IPS-20b (cell line): Measurements from ENCODE around the gene OR10Z1.

Experiments used
- H3K27ac ChIP-seq: one replicate; pipeline ENCODE4 v1.5.1; 2013; ENCODE audit warnings: low read length
- H3K27me3 ChIP-seq: 2 replicates; pipeline ENCODE4 v1.6.1; 2013; ENCODE audit warnings: mild to moderate bottlenecking, low read length, inconsistent platforms; ENCODE audit not compliant: insufficient read depth
- H3K36me3 ChIP-seq: 2 replicates; pipeline ENCODE4 v1.6.1; 2013; ENCODE audit warnings: low read depth, mild to moderate bottlenecking, inconsistent platforms, low read length, moderate library complexity; ENCODE audit not compliant: insufficient read depth
- H3K4me1 ChIP-seq: 2 replicates; pipeline ENCODE4 v1.6.1; 2013; ENCODE audit warnings: mild to moderate bottlenecking, control low read depth, inconsistent platforms, low read length, moderate library complexity; ENCODE audit not compliant: insufficient read depth
- H3K4me3 ChIP-seq: 2 replicates; pipeline ENCODE4 v1.5.1; 2013; ENCODE audit warnings: mild to moderate bottlenecking, low read length, inconsistent platforms
- H3K9ac ChIP-seq: 2 replicates; pipeline ENCODE4 v1.6.1; 2013; ENCODE audit warnings: low read depth, mild to moderate bottlenecking, inconsistent platforms, low read length, moderate library complexity
- H3K9me3 ChIP-seq: 2 replicates; pipeline ENCODE4 v1.6.1; 2013; ENCODE audit warnings: mild to moderate bottlenecking, low read depth, low read length, inconsistent platforms; ENCODE audit not compliant: insufficient read depth

The OR10Z1 gene, protein sequence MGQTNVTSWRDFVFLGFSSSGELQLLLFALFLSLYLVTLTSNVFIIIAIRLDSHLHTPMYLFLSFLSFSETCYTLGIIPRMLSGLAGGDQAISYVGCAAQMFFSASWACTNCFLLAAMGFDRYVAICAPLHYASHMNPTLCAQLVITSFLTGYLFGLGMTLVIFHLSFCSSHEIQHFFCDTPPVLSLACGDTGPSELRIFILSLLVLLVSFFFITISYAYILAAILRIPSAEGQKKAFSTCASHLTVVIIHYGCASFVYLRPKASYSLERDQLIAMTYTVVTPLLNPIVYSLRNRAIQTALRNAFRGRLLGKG

DNA sequence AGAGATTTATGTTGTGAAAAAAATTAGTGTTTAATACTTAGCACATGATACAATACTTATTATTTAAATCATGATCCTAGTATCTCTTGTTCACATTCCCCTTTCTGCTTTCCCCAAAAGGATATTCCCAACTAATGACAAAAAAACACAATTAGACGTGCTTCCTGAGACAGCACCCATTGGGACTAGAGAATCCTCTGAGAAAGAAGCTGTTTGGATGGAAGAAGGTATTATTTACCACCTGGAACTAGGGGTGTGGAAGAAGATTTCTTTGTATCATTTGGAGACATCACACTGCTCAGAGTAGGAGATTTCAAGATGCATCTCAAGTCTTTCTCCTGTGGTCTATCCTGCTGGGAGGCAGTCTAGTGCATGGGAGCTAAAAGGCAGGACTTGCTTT is at the start of gene OR10Z1:
OR10Z1 (plus strand) TSS at position 301 of the 400 bp plus-strand sequence. CDS start 1,171 bp downstream, outside the sequence.
- no peak within 1 kb of the TSS for H3K27ac ChIP-seq
- no peaks in the 10 kb centered on the region for H3K4me1 ChIP-seq
- H3K9ac ChIP-seq, result no peak within 1 kb of the TSS
- no peaks in the 10 kb centered on the region for H3K9me3 ChIP-seq
- no peaks in the 10 kb centered on the region for H3K27me3 ChIP-seq
- H3K4me3 ChIP-seq, result no peak within 1 kb of the TSS
- no peaks in the 10 kb centered on the region for H3K36me3 ChIP-seq

DNA sequence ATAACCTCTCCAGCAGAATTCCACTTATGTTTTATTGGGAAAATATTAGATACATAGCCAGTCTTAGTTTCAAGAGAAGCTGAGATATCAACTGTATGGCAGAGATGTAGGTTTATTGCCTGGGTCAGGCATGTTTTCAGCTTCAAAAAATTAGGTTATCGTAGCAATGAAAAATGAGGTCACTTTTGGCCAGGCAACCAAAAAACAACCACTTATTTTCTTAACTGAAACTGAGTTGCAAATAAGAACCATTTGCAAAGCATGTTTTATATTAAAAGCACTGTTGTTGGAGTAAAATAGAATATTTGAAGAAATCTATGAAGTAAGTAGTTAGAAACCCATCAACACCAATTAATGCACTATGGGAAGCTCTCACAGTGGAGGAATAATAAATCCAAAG is 45.4 kb upstream of the OR10Z1 start:
- H3K4me1 ChIP-seq, result no peaks in the 10 kb centered on the region
- no peaks in the 10 kb centered on the region for H3K27me3 ChIP-seq
- H3K36me3 ChIP-seq, result no peaks in the 10 kb centered on the region
- no peak overlapping the region for H3K27ac ChIP-seq
- no peak overlapping the region for H3K9ac ChIP-seq
- no peak overlapping the region for H3K4me3 ChIP-seq
- H3K9me3 ChIP-seq, result no peaks in the 10 kb centered on the region

GRCh38 chr1:158563853-158564252 is 41.2 kb upstream of the OR10Z1 start:
- Histone ChIP-seq H3K4me3 (no peak overlapping the region), H3K4me1 (no peaks in the 10 kb centered on the region), H3K9ac (no peak overlapping the region), H3K27ac (no peak overlapping the region), H3K9me3 (no peaks in the 10 kb centered on the region), H3K27me3 (no peaks in the 10 kb centered on the region), H3K36me3 (no peaks in the 10 kb centered on the region)

DNA sequence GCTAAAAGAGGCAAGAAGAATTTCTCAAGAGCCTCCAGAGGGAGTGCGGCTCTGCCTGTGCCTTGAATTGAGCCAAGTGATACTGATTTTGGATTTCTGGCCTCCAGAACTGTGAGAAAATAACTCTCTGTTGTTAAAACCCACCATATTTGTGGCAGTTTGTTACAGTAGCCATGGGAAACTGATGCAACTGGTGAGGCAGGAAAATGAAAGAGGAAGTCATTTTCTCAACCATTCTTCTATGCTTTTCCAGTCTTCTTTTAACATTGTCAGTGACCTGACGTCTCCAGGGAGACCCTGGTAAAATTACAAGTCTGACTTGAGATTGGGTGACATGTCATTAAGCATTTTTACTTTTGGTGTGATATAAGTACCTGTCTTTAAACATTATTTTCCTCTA is 40.5 kb upstream of the OR10Z1 start:
- H3K9me3 ChIP-seq, result no peaks in the 10 kb centered on the region
- no peaks in the 10 kb centered on the region for H3K27me3 ChIP-seq
- H3K4me3 ChIP-seq, result no peak overlapping the region
- no peak overlapping the region for H3K27ac ChIP-seq
- H3K36me3 ChIP-seq, result no peaks in the 10 kb centered on the region
- H3K4me1 ChIP-seq, result no peaks in the 10 kb centered on the region
- H3K9ac ChIP-seq, result no peak overlapping the region

DNA sequence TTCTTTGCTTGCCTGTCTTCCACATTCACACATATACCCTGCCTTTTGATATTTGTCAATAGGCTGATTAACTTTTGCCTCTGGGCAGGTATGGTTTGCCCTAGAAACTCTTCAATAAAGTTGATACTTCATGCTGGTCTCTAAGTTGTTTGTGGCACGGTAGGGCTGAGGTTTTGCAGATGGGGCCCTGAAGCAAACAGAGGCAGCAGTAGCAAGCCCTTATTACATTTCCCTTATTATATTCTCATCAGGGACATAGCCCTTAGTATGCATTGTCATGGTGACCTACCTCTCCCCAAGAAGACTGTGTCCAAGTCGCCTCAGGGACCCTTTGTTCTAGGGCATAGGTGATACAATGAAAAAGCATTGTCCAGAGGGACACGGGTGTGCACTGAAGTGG is 34.6 kb upstream of the OR10Z1 start, which contains the start of gene OR6P1:
OR6P1 (minus strand) TSS at position 101 of the 400 bp plus-strand sequence. CDS start 6,976 bp downstream, outside the sequence.
- H3K4me1 ChIP-seq, result no peaks in the 10 kb centered on the region
- no peak within 1 kb of the TSS for H3K9ac ChIP-seq
- H3K9me3 ChIP-seq, result no peaks in the 10 kb centered on the region
- H3K4me3 ChIP-seq, result no peak within 1 kb of the TSS
- H3K27me3 ChIP-seq, result no peaks in the 10 kb centered on the region
- H3K27ac ChIP-seq, result no peak within 1 kb of the TSS
- no peaks in the 10 kb centered on the region for H3K36me3 ChIP-seq

GRCh38 chr1:158572226-158572625 is 32.8 kb upstream of the OR10Z1 start:
- Histone ChIP-seq H3K4me1 (no peaks in the 10 kb centered on the region), H3K9me3 (no peaks in the 10 kb centered on the region), H3K9ac (no peak overlapping the region), H3K4me3 (no peak overlapping the region), H3K27me3 (no peaks in the 10 kb centered on the region), H3K27ac (no peak overlapping the region), H3K36me3 (no peaks in the 10 kb centered on the region)

DNA sequence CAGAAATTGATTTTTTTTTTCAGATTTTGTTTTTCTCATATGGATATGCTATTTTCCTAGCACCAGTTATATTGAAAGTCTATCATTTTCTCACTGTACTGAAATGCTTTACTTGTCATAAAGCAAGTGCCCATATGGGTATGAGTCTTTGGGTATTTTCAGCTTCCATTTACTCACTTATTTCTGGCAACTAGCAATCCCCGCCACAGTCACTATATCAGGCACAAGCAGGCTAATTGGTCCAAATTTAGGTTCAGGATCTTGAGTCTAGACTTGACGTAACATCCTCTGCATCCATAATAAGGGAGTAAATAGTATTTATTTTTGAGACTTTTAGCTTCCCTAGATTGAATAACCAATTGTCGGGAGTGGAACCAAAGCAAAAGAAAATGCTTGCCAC is 27.5 kb upstream of the OR10Z1 start:
- H3K4me3 ChIP-seq, result no peak overlapping the region
- no peaks in the 10 kb centered on the region for H3K4me1 ChIP-seq
- no peaks in the 10 kb centered on the region for H3K36me3 ChIP-seq
- no peaks in the 10 kb centered on the region for H3K27me3 ChIP-seq
- no peak overlapping the region for H3K27ac ChIP-seq
- H3K9me3 ChIP-seq, result no peaks in the 10 kb centered on the region
- no peak overlapping the region for H3K9ac ChIP-seq

GRCh38 chr1:158579733-158580132 is 25.3 kb upstream of the OR10Z1 start, which contains the start of gene OR10X1:
Gene OR10X1, minus strand, starts transcription at chr1:158579899. Its CDS starts 0 bp downstream, at chr1:158579899.
- H3K9ac ChIP-seq, result no peak within 1 kb of the TSS
- no peak within 1 kb of the TSS for H3K4me3 ChIP-seq
- H3K9me3 ChIP-seq, result no peaks in the 10 kb centered on the region
- H3K27me3 ChIP-seq, result no peaks in the 10 kb centered on the region
- no peak within 1 kb of the TSS for H3K27ac ChIP-seq
- no peaks in the 10 kb centered on the region for H3K4me1 ChIP-seq
- no peaks in the 10 kb centered on the region for H3K36me3 ChIP-seq

GRCh38 chr1:158583962-158584361 is 21.1 kb upstream of the OR10Z1 start:
- Histone ChIP-seq H3K9me3 (peaks cover 21% of the 10 kb centered on the region), H3K4me3 (no peak overlapping the region), H3K36me3 (no peaks in the 10 kb centered on the region), H3K27me3 (no peaks in the 10 kb centered on the region), H3K27ac (no peak overlapping the region), H3K4me1 (no peaks in the 10 kb centered on the region), H3K9ac (no peak overlapping the region)

DNA sequence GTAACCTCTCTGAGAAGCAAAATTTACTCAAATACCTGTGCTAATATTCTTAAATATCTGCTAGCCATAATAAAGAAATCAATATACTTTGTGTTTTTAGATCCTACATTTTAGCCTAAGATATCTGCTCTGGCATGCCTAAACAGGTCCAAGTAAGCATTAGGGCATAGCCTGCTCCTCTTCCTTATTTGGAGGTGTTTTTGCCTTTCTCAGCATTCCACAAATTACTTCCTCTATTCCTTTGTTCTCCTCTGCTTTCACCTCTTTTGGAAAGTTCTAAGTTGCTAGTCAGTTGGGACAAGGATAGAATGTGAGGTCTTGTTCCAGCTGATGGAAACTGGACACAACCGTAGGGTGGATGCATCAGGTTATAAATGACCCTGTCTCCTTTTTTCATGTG is 18.1 kb upstream of the OR10Z1 start:
- H3K9ac ChIP-seq, result no peak overlapping the region
- no peaks in the 10 kb centered on the region for H3K36me3 ChIP-seq
- peaks cover 21% of the 10 kb centered on the region for H3K9me3 ChIP-seq
- H3K4me3 ChIP-seq, result no peak overlapping the region
- no peak overlapping the region for H3K27ac ChIP-seq
- H3K27me3 ChIP-seq, result no peaks in the 10 kb centered on the region
- H3K4me1 ChIP-seq, result no peaks in the 10 kb centered on the region

DNA sequence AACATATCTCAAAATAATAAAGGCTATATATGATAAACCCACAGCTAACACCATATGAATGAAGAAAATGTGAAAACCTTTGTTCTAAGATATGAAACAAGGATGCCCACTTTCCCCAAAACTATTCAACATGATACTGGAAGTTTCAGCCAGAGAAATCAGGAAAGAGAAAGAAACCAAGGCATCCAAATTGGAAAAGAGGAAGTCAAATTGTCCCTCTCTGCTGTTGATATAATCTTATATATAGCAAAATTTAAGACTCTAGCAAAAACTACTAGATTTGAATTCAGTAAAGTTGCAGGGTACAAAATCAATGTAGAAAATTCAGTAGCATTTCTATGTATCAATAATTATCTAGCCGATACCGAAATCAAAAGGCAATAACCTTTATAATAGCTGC is 4.3 kb upstream of the OR10Z1 start:
- H3K27me3 ChIP-seq, result no peaks in the 10 kb centered on the region
- no peak overlapping the region for H3K4me3 ChIP-seq
- no peaks in the 10 kb centered on the region for H3K36me3 ChIP-seq
- H3K9me3 ChIP-seq, result peaks cover 13% of the 10 kb centered on the region
- H3K27ac ChIP-seq, result no peak overlapping the region
- H3K4me1 ChIP-seq, result no peaks in the 10 kb centered on the region
- H3K9ac ChIP-seq, result no peak overlapping the region

DNA sequence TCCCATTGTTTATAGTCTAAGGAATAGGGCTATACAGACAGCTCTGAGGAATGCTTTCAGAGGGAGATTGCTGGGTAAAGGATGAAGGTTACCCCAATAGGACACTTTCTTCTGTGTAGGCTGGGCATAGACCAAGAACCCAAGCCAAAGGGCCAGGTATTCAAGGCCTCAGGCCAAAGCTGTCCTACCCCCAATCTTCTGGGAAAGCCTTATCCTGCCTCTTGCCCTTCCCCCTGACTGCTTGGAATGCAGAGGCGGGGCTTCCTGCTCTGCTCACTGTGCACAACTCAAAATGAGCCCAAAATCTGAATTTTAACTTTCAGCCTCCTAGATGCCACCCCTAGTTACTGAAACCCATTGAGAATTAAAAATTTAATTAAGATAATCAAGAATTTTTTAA is 2.2 kb downstream of the OR10Z1 start:
- Histone ChIP-seq H3K36me3 (no peaks in the 10 kb centered on the region), H3K9ac (no peak overlapping the region), H3K4me1 (no peaks in the 10 kb centered on the region), H3K9me3 (no peaks in the 10 kb centered on the region), H3K27ac (no peak overlapping the region), H3K27me3 (no peaks in the 10 kb centered on the region), H3K4me3 (no peak overlapping the region)
